Measurements from ENCODE around the gene CYP2J2. TPM values are rescaled to one million over a fixed set of nuclear protein-coding genes. Genes with fewer than 3 reads are reported as not detected.

Gene CYP2J2
- total RNA-seq, 1 donor from 2014 or later, result 0.07 TPM

- Histone ChIP-seq H3K36me3 (no peaks in the 10 kb centered on the region), H3K4me2 (no peak overlapping the region), H3K4me1 (no peaks in the 10 kb centered on the region), H3K4me3 (no peak overlapping the region), H3F3A (ENCODE audit: low read depth) (no peaks in the 10 kb centered on the region), H3K9ac (no peak overlapping the region), H2AFZ (replicated peaks) (no peak overlapping the region), H3K27ac (no peak overlapping the region), H3K27me3 (no peaks in the 10 kb centered on the region), H3K79me2 (ENCODE audit: low read depth) (no peaks in the 10 kb centered on the region), H3K9me3 (ENCODE audit: low read depth) (no peaks in the 10 kb centered on the region), H4K20me1 (ENCODE audit: low read depth) (no peaks in the 10 kb centered on the region)
- peaks cover 4% of the 10 kb centered on the region for H3K27me3 Mint-ChIP-seq (ENCODE audit: insufficient read depth, low read depth)
- DNase-seq (ENCODE audit: low spot score), result no peak
- H3K9me3 Mint-ChIP-seq, result peaks cover 17% of the 10 kb centered on the region
- no peak overlapping the region for H3K4me3 Mint-ChIP-seq
- H3K36me3 Mint-ChIP-seq, result no peaks in the 10 kb centered on the region
- no peaks in the 10 kb centered on the region for H3K4me1 Mint-ChIP-seq
- no peak overlapping the region for H3K27ac Mint-ChIP-seq
- TF ChIP-seq CTCF (IDR thresholded peaks at IDR 0.05) (no peak), EZH2 (IDR thresholded peaks at IDR 0.05) (no peak), EZH2phosphoT487 (IDR thresholded peaks at IDR 0.05) (no peak)
Observed at GRCh38 chr1:59939393-59939792, 12.8 kb upstream of the CYP2J2 start.

- H3K27me3 ChIP-seq, result peaks cover 14% of the 10 kb centered on the region
- no peak overlapping the region for H3K4me3 Mint-ChIP-seq
- H3K27me3 Mint-ChIP-seq (ENCODE audit: insufficient read depth, low read depth), result peaks cover 6% of the 10 kb centered on the region
- TF ChIP-seq EZH2phosphoT487 (IDR thresholded peaks at IDR 0.05), result no peak
- TF ChIP-seq EZH2 (IDR thresholded peaks at IDR 0.05), result no peak
- TF ChIP-seq CTCF (IDR thresholded peaks at IDR 0.05), result no peak
- H3K36me3 Mint-ChIP-seq, result no peaks in the 10 kb centered on the region
- no peak overlapping the region for H3K9ac ChIP-seq
- no peaks in the 10 kb centered on the region for H4K20me1 ChIP-seq (ENCODE audit: low read depth)
- no peaks in the 10 kb centered on the region for H3K36me3 ChIP-seq
- H3K4me2 ChIP-seq, result no peak overlapping the region
- H3K9me3 ChIP-seq (ENCODE audit: low read depth), result no peaks in the 10 kb centered on the region
- no peak overlapping the region for H3K4me3 ChIP-seq
- no peak overlapping the region for H3K27ac ChIP-seq
- H3F3A ChIP-seq (ENCODE audit: low read depth), result no peaks in the 10 kb centered on the region
- DNase-seq (ENCODE audit: low spot score), result no peak
- no peaks in the 10 kb centered on the region for H3K4me1 ChIP-seq
- H3K27ac Mint-ChIP-seq, result no peak overlapping the region
- H2AFZ ChIP-seq (replicated peaks), result no peak overlapping the region
- H3K4me1 Mint-ChIP-seq, result no peaks in the 10 kb centered on the region
- H3K79me2 ChIP-seq (ENCODE audit: low read depth), result no peaks in the 10 kb centered on the region
- peaks cover 17% of the 10 kb centered on the region for H3K9me3 Mint-ChIP-seq
Observed at GRCh38 chr1:59937636-59938210, 11.2 kb upstream of the CYP2J2 start.

GRCh38 chr1:59936358-59936821 lies 9.8 kb upstream of the CYP2J2 start:
- no peak overlapping the region for H2AFZ ChIP-seq (replicated peaks)
- no peak overlapping the region for H3K27ac ChIP-seq
- no peaks in the 10 kb centered on the region for H3F3A ChIP-seq (ENCODE audit: low read depth)
- H3K4me3 ChIP-seq, result no peak overlapping the region
- peaks cover 26% of the 10 kb centered on the region for H3K27me3 ChIP-seq
- Mint-ChIP-seq H3K9me3 (peaks cover 17% of the 10 kb centered on the region), H3K27me3 (ENCODE audit: insufficient read depth, low read depth) (peaks cover 4% of the 10 kb centered on the region), H3K27ac (no peak overlapping the region), H3K4me3 (no peak overlapping the region), H3K36me3 (no peaks in the 10 kb centered on the region), H3K4me1 (no peaks in the 10 kb centered on the region)
- no peaks in the 10 kb centered on the region for H3K4me1 ChIP-seq
- H3K9ac ChIP-seq, result no peak overlapping the region
- no peak overlapping the region for H3K4me2 ChIP-seq
- no peaks in the 10 kb centered on the region for H3K79me2 ChIP-seq (ENCODE audit: low read depth)
- TF ChIP-seq EZH2 (IDR thresholded peaks at IDR 0.05) (no peak), CTCF (IDR thresholded peaks at IDR 0.05) (no peak), EZH2phosphoT487 (IDR thresholded peaks at IDR 0.05) (no peak)
- H3K36me3 ChIP-seq, result no peaks in the 10 kb centered on the region
- no peaks in the 10 kb centered on the region for H3K9me3 ChIP-seq (ENCODE audit: low read depth)
- DNase-seq (ENCODE audit: low spot score), result no peak
- no peaks in the 10 kb centered on the region for H4K20me1 ChIP-seq (ENCODE audit: low read depth)
